IMR-90 (cell line): Measurements from ENCODE around the gene OXSR1. TPM values are rescaled to one million over a fixed set of nuclear protein-coding genes. Genes with fewer than 3 reads are reported as not detected.
"Not testable (repeated sequence)": the region's sequence is repeated elsewhere in the genome, so short reads cannot be mapped to it uniquely, and the experiment has no call there.

Source experiments
- ATAC-seq: fragments of 200-7000 bp; cut with Tn5 transposase; 2 replicates; pipeline ENCODE4 v1.9.1; 2020; ENCODE audit warnings: low read depth, mild to moderate bottlenecking, moderate library complexity
- BruUV-seq: library from RNA; stranded (reverse); fragments of 400-500 nt; replicated peaks from 2 replicates; lab custom pipeline; 2021; lab: Mats Ljungman, UMichigan
- CTCF ChIA-PET: fragments of 300-600 bp; formaldehyde crosslinking; extraction: SDS; loops from one replicate; lab custom pipeline; 2021; ENCODE audit warnings: antibody characterized with exemption; lab: Yijun Ruan, JAX
- POLR2A ChIA-PET: fragments of 300-600 bp; sonication (Branson Sonifier 250); formaldehyde crosslinking; loops from one replicate; lab custom pipeline; 2022; ENCODE audit warnings: antibody characterized with exemption; ENCODE audit not compliant: unreplicated experiment; lab: Charles Lee
- DNase-seq: peaks from one replicate; pipeline ENCODE4 v3.0.0; 2013
- H2AFZ ChIP-seq: replicated peaks from 2 replicates; pipeline ENCODE3; 2013; ENCODE audit warnings: low read length, mild to moderate bottlenecking; ENCODE audit not compliant: poor library complexity
- H2AK5ac ChIP-seq: 2 replicates; pipeline ENCODE4 v1.6.1; 2013; ENCODE audit warnings: low read depth, low read length, inconsistent platforms
- H2AK9ac ChIP-seq: replicated peaks from 2 replicates; pipeline ENCODE3; 2013; ENCODE audit warnings: mild to moderate bottlenecking, low read depth, low read length, moderate library complexity; ENCODE audit not compliant: poor library complexity
- H2BK120ac ChIP-seq: 2 replicates; pipeline ENCODE4 v1.6.1; 2013; ENCODE audit warnings: low read depth, low read length, inconsistent platforms
- H2BK15ac ChIP-seq: 3 replicates; pipeline ENCODE4 v1.6.1; 2013; ENCODE audit warnings: low read depth, low read length, inconsistent platforms
- H2BK20ac ChIP-seq: 2 replicates; pipeline ENCODE4 v1.6.1; 2013; ENCODE audit warnings: low read depth, mild to moderate bottlenecking, inconsistent platforms, low read length, moderate library complexity
- H2BK5ac ChIP-seq: 2 replicates; pipeline ENCODE4 v1.6.1; 2013; ENCODE audit warnings: mild to moderate bottlenecking, low read depth, low read length, inconsistent platforms; ENCODE audit not compliant: poor library complexity, severe bottlenecking
- H3K14ac ChIP-seq: replicated peaks from 2 replicates; pipeline ENCODE4 v1.6.1; 2013; ENCODE audit warnings: low read depth, low read length, inconsistent platforms
- H3K18ac ChIP-seq: 2 replicates; pipeline ENCODE4 v1.6.1; 2013; ENCODE audit warnings: low read depth, low read length, control low read depth
- H3K23ac ChIP-seq: 2 replicates; pipeline ENCODE4 v1.6.1; 2013; ENCODE audit warnings: low read depth, low read length, inconsistent platforms
- H3K27ac ChIP-seq: 2 replicates; pipeline ENCODE4 v1.5.1; 2013; ENCODE audit warnings: mild to moderate bottlenecking, control low read depth, low read length; ENCODE audit not compliant: insufficient read depth
- H3K27me3 ChIP-seq: 2 replicates; pipeline ENCODE4 v1.6.1; 2013; ENCODE audit warnings: low read length; ENCODE audit not compliant: control insufficient read depth, insufficient read depth
- H3K36me3 ChIP-seq: 2 replicates; pipeline ENCODE4 v1.6.1; 2013; ENCODE audit warnings: low read length, mixed read lengths; ENCODE audit not compliant: control insufficient read depth, insufficient read depth
- H3K4ac ChIP-seq: 2 replicates; pipeline ENCODE4 v1.6.1; 2013; ENCODE audit warnings: low read depth, low read length, inconsistent platforms
- H3K4me1 ChIP-seq: 2 replicates; pipeline ENCODE4 v1.6.1; 2013; ENCODE audit warnings: low read length, mixed read lengths; ENCODE audit not compliant: control insufficient read depth, insufficient read depth
- H3K4me2 ChIP-seq: 2 replicates; pipeline ENCODE4 v1.6.1; 2013; ENCODE audit warnings: low read depth, mild to moderate bottlenecking, control low read depth, low read length, moderate library complexity
- H3K4me3 ChIP-seq: 2 replicates; pipeline ENCODE4 v1.5.1; 2013; ENCODE audit warnings: low read depth, mild to moderate bottlenecking, control low read depth, low read length, moderate library complexity; ENCODE audit not compliant: insufficient read depth
- H3K56ac ChIP-seq: 2 replicates; pipeline ENCODE4 v1.6.1; 2013; ENCODE audit warnings: low read length, inconsistent platforms; ENCODE audit not compliant: insufficient read depth; ENCODE audit errors: extremely low read depth
- H3K79me1 ChIP-seq, 2 experiments: 2 replicates each; pipeline ENCODE4 v1.6.1; 2013; ENCODE audit warnings: low read length in 2 of 2, inconsistent platforms in 1 of 2, low read depth in 1 of 2
- H3K9ac ChIP-seq: 2 replicates; pipeline ENCODE4 v1.6.1; 2013; ENCODE audit warnings: low read depth, low read length, control low read depth
- H3K9me1 ChIP-seq: 2 replicates; pipeline ENCODE4 v1.6.1; 2013; ENCODE audit warnings: low read length, inconsistent platforms; ENCODE audit not compliant: insufficient read depth
- H3K9me3 ChIP-seq: 2 replicates; pipeline ENCODE4 v1.6.1; 2013; ENCODE audit warnings: low read length; ENCODE audit not compliant: control insufficient read depth, insufficient read depth
- H4K20me1 ChIP-seq: 2 replicates; pipeline ENCODE4 v1.6.1; 2013; ENCODE audit warnings: low read length, inconsistent platforms; ENCODE audit not compliant: insufficient read depth
- H4K5ac ChIP-seq: 2 replicates; pipeline ENCODE4 v1.6.1; 2013; ENCODE audit warnings: mild to moderate bottlenecking, low read depth, low read length, control low read depth
- H4K8ac ChIP-seq, 2 experiments: 2 replicates each; pipeline ENCODE4 v1.6.1; 2013; ENCODE audit warnings: low read depth in 2 of 2, low read length in 2 of 2, control low read depth in 1 of 2, inconsistent platforms in 1 of 2
- H4K91ac ChIP-seq: 2 replicates; pipeline ENCODE4 v1.6.1; 2013; ENCODE audit warnings: low read depth, low read length, inconsistent platforms; ENCODE audit not compliant: insufficient read depth
- WGBS, 2 experiments: methylation state at CpG; one replicate each; pipeline versions ENCODE4 v1.1.5 to v1.1.7; 2013; ENCODE audit warnings: missing lambda C conversion rate in 2 of 2; ENCODE audit not compliant: insufficient read length in 1 of 2; ENCODE audit errors: extremely low coverage in 2 of 2; 5-methylcytosine and 5-hydroxymethylcytosine counted together
- dilution Hi-C: fragments of 300-500 bp; cut with HindIII; formaldehyde crosslinking; loops from one replicate; pipeline ENCODE4 v1.14.3; 2018; ENCODE audit warnings: low sequenced_read_pairs; ENCODE audit not compliant: unreplicated experiment
- in situ Hi-C: fragments of 300-500 bp; cut with MboI; formaldehyde crosslinking; loops from 3 replicates; pipeline ENCODE4 v1.14.3; 2019; ENCODE audit warnings: low sequenced_read_pairs, inconsistent platforms, mixed read lengths
- intact Hi-C: fragments of 100-400 bp; cut with micrococcal nuclease; formaldehyde crosslinking; loops from 2 replicates; pipeline ENCODE4 v1.10.0; 2022
- polyA plus RNA-seq, 3 experiments: library from polyadenylated mRNA; depleted of rRNA; stranded (reverse); fragments of >200 nt; gene quantifications; 2 replicates each; pipeline ENCODE4 v1.2.3, GENCODE V29; 2012; ENCODE audit warnings: low replicate concordance in 1 of 3
- total RNA-seq: library from RNA; depleted of rRNA; stranded (reverse); fragments of >200 nt; gene quantifications from 2 replicates; pipeline ENCODE4 v1.2.3, GENCODE V29; 2012

OXSR1 gene
- total and polyA plus RNA-seq, 2 of the 4 experiments (the other 2 are of a cell fraction), result 32.9 to 37.6 TPM

GRCh38 chr3:38135621-38136277 lies 29.6 kb upstream of the OXSR1 start:
- ATAC-seq, H2AK9ac ChIP-seq, H2BK20ac ChIP-seq, H4K5ac ChIP-seq, H2BK120ac ChIP-seq, H3K56ac ChIP-seq, H3K27me3 ChIP-seq, POLR2A ChIA-PET, BruUV-seq, dilution Hi-C loops, H3K27ac ChIP-seq, DNase-seq, H2BK5ac ChIP-seq, H3K18ac ChIP-seq, H2BK15ac ChIP-seq, H3K9me3 ChIP-seq, H4K91ac ChIP-seq, H4K8ac ChIP-seq, H4K20me1 ChIP-seq, CTCF ChIA-PET: not testable (repeated sequence)
- Histone ChIP-seq H3K4ac (peak overlapping the region; percentile 37; the same call in 1 of the 2 replicates), H3K23ac (peak overlapping the region; percentile 82; the same call in 1 of the 2 replicates), H3K9ac (peak overlapping the region; percentile 91), H3K4me1 (peaks cover 13% of the 10 kb centered on the region), H3K4me3 (peak overlapping the region; percentile 65), H2AFZ (peak overlapping the region; percentile 98), H3K79me1 (peaks cover 34 to 86% of the 10 kb centered on the region in 2 experiments), H3K9me1 (peaks cover 22% of the 10 kb centered on the region), H3K4me2 (peak overlapping the region; percentile 94), H3K14ac (peak overlapping the region; percentile 71), H2AK5ac (peak overlapping the region; percentile 13; the same call in 1 of the 2 replicates), H3K36me3 (peaks cover 32% of the 10 kb centered on the region)
- intact Hi-C loops (loop anchor here (1.0 to 2.0 kb wide), 3 partner anchors 111 to 344 kb away; no protein-coding TSS in a partner anchor), in situ Hi-C loops (loop anchor here (10.0 kb wide), 1 partner anchor 349 kb away; no protein-coding TSS in a partner anchor)
- WGBS, 2 experiments, result 97% methylated on average over 5 of the region's 10 CpGs; no CpG with 5 or more reads in 1 of the 2 experiments
